Mesenchymal stem cell (in vitro differentiated cells and primary cell): ENCODE data around the gene ONECUT1.

ENCODE experiments used
- DNase-seq: peaks from one replicate; pipeline ENCODE4 v3.0.0-alpha.2; 2013
- H2AFZ ChIP-seq: one replicate; pipeline ENCODE4 v1.6.1; 2013; ENCODE audit warnings: low read depth, mild to moderate bottlenecking, control low read depth, inconsistent platforms, low read length, moderate library complexity
- H2AK5ac ChIP-seq: 2 replicates; pipeline ENCODE4 v1.6.1; 2013; ENCODE audit warnings: low read length, moderate library complexity, mild to moderate bottlenecking, inconsistent platforms; ENCODE audit not compliant: severe bottlenecking
- H2BK120ac ChIP-seq: one replicate; pipeline ENCODE4 v1.6.1; 2013; ENCODE audit warnings: low read depth, mild to moderate bottlenecking, inconsistent platforms, low read length, moderate library complexity
- H2BK12ac ChIP-seq, 2 experiments: one replicate each; pipeline ENCODE4 v1.6.1; 2013; ENCODE audit warnings: inconsistent platforms in 2 of 2, low read length in 2 of 2, mild to moderate bottlenecking in 2 of 2, moderate library complexity in 2 of 2, control low read depth in 1 of 2
- H2BK15ac ChIP-seq: one replicate; pipeline ENCODE4 v1.6.1; 2013; ENCODE audit warnings: mild to moderate bottlenecking, low read depth, inconsistent platforms; ENCODE audit not compliant: poor library complexity, severe bottlenecking
- H2BK5ac ChIP-seq: 2 replicates; pipeline ENCODE4 v1.6.1; 2013; ENCODE audit warnings: low read depth, mild to moderate bottlenecking, low read length, control low read depth, inconsistent platforms; ENCODE audit not compliant: poor library complexity, severe bottlenecking
- H3K14ac ChIP-seq, 2 experiments: one replicate each; pipeline ENCODE4 v1.6.1; 2013; ENCODE audit warnings: inconsistent platforms in 2 of 2, low read length in 2 of 2, control low read depth in 1 of 2, mild to moderate bottlenecking in 1 of 2, moderate library complexity in 1 of 2
- H3K18ac ChIP-seq, 2 experiments: one replicate each; pipeline ENCODE4 v1.6.1; 2013; ENCODE audit warnings: inconsistent platforms in 2 of 2, low read length in 2 of 2, control low read depth in 1 of 2, low read depth in 1 of 2, mild to moderate bottlenecking in 1 of 2
- H3K23ac ChIP-seq, 2 experiments: one replicate each; pipeline ENCODE4 v1.6.1; 2013; ENCODE audit warnings: inconsistent platforms in 2 of 2, low read length in 2 of 2, mild to moderate bottlenecking in 2 of 2, moderate library complexity in 2 of 2, control low read depth in 1 of 2
- H3K27ac ChIP-seq: 2 replicates; pipeline ENCODE4 v1.5.1; 2013; ENCODE audit warnings: mild to moderate bottlenecking, moderate library complexity, low read length, control low read depth, inconsistent platforms; ENCODE audit not compliant: poor library complexity, severe bottlenecking
- H3K27me3 ChIP-seq, 2 experiments: 2 replicates each; pipeline versions ENCODE4 v1.6.1 to v1.7.0; 2013; ENCODE audit warnings: low read length in 2 of 2, mild to moderate bottlenecking in 2 of 2, moderate library complexity in 2 of 2, control low read depth in 1 of 2, inconsistent platforms in 1 of 2; ENCODE audit not compliant: control insufficient read depth in 1 of 2, insufficient read depth in 1 of 2
- H3K36me3 ChIP-seq, 2 experiments: 2 replicates each; pipeline versions ENCODE4 v1.6.1 to v1.7.0; 2013; ENCODE audit warnings: low read length in 2 of 2, control low read depth in 1 of 2, inconsistent platforms in 1 of 2, low read depth in 1 of 2, mild to moderate bottlenecking in 1 of 2; ENCODE audit not compliant: insufficient read depth in 2 of 2, control insufficient read depth in 1 of 2
- H3K4ac ChIP-seq, 2 experiments: one replicate each; pipeline ENCODE4 v1.6.1; 2013; ENCODE audit warnings: inconsistent platforms in 2 of 2, low read length in 2 of 2, mild to moderate bottlenecking in 2 of 2, moderate library complexity in 2 of 2, control low read depth in 1 of 2, low read depth in 1 of 2
- H3K4me1 ChIP-seq: 2 replicates; pipeline ENCODE4 v1.6.1; 2013; ENCODE audit warnings: low read depth, low read length, control low read depth; ENCODE audit not compliant: control insufficient read depth, insufficient read depth
- H3K4me2 ChIP-seq: 2 replicates; pipeline ENCODE4 v1.6.1; 2013; ENCODE audit warnings: low read length, mild to moderate bottlenecking, inconsistent platforms; ENCODE audit not compliant: poor library complexity, severe bottlenecking
- H3K4me3 ChIP-seq, 2 experiments: 2 replicates each; pipeline versions ENCODE4 v1.5.1 to v1.7.0; 2013; ENCODE audit warnings: low read length in 2 of 2, mild to moderate bottlenecking in 2 of 2, control low read depth in 1 of 2, low read depth in 1 of 2; ENCODE audit not compliant: insufficient read depth in 1 of 2
- H3K79me1 ChIP-seq: replicated peaks from 2 replicates; pipeline ENCODE4 v1.6.1; 2013; ENCODE audit warnings: mild to moderate bottlenecking, control low read depth, low read length, inconsistent platforms; ENCODE audit not compliant: poor library complexity, severe bottlenecking
- H3K9ac ChIP-seq: 2 replicates; pipeline ENCODE4 v1.7.0; 2013; ENCODE audit warnings: mild to moderate bottlenecking, low read length, moderate library complexity
- H3K9me3 ChIP-seq: 2 replicates; pipeline ENCODE4 v1.7.0; 2013; ENCODE audit warnings: mild to moderate bottlenecking, low read length; ENCODE audit not compliant: control insufficient read depth
- H4K8ac ChIP-seq: one replicate; pipeline ENCODE4 v1.6.1; 2013; ENCODE audit warnings: inconsistent platforms, mild to moderate bottlenecking, low read length, moderate library complexity
- H4K91ac ChIP-seq: one replicate; pipeline ENCODE4 v1.6.1; 2013; ENCODE audit warnings: mild to moderate bottlenecking, low read length, inconsistent platforms
- WGBS: methylation state at CpG from one replicate; pipeline ENCODE4 v1.1.7; 2013; ENCODE audit warnings: mixed read lengths; 5-methylcytosine and 5-hydroxymethylcytosine counted together

Gene ONECUT1

DNA sequence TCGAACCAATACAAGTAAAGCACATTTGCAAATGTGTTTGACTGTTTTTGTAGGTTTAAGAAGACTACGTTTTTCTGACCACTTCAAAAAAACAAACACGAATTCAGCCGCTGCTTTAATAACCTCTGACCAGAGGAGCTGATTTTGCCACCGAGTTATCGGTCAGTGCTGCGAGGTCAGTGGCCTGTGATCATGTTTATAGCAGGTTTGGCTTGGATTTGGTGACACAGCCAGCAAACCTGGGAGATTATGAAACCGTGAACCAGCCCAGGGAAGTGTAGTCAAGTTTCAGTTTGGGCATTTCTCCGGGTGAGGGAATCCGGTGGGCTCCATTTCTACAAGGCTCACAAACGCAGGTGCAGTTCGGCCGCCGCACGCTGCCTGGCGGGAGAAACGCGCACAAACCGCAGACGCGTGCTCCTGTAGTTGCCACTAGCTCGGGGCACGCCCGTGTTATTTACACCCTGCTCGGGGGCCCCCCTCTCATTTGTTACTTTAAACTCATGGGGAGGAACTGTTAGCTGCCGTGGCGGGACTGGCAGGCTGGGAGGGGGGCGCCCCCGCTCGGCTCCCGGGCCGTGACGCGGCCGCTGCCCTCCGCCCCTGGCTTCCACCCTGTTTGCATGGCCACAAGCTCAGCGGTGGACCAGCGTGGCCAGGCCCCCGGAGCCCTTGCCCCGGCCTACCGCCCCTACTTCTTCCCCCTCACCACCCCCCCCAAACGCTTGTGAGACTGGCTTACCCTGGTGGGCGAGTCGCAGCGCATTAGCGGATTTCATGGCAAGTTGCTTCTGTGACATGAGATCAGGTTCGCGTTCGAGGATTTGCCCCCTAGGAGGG, 13.6 kb upstream of the ONECUT1 start:
- Histone ChIP-seq H3K4me2 (peak overlapping the region; percentile 64), H2BK15ac (no peak overlapping the region)
- 3% methylated on average over 34 of the region's 49 CpGs for WGBS

DNA sequence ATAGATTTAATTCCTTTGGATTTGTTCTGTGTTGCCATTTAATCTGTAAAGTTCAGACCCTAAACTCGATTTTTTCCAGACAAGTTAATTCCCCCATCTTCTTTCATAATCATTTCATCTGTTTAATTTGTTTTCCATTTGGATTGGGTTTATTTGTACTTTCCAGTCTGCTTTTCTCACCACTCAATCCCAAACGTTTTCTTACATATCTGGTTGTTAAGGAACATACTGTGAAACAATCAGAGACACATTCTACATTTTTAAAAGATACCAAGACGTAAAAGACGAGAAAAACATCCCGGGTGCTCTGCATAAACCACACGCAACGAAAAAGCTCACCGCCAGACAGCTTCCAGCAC, 13.0 kb upstream of the ONECUT1 start:
- Histone ChIP-seq H2AK5ac (no peak overlapping the region), H3K14ac (no peak overlapping the region), H3K27ac (no peak overlapping the region), H3K18ac (no peak overlapping the region), H3K36me3 (peaks cover 0 to 9% of the 10 kb centered on the region in 2 experiments), H2AFZ (no peak overlapping the region), H2BK12ac (no peak overlapping the region), H3K23ac (no peak overlapping the region), H2BK5ac (no peak overlapping the region), H3K9me3 (peaks cover 3% of the 10 kb centered on the region), H3K4me3 (no peak overlapping the region), H4K8ac (no peak overlapping the region), H2BK15ac (no peak overlapping the region), H3K27me3 (peaks cover 80 to 98% of the 10 kb centered on the region in 2 experiments), H4K91ac (no peak overlapping the region), H3K79me1 (no peaks in the 10 kb centered on the region), H3K4ac (no peak overlapping the region), H3K4me2 (no peak overlapping the region), H3K9ac (no peak overlapping the region), H2BK120ac (no peak overlapping the region), H3K4me1 (peaks cover 23% of the 10 kb centered on the region)
- 2% methylated on average over 7 of the region's 8 CpGs for WGBS
- no peak for DNase-seq

More for the DNA sequence above, 13.6 kb upstream of the ONECUT1 start:
- Histone ChIP-seq H3K4me1 (peaks cover 18% of the 10 kb centered on the region), H3K9ac (no peak overlapping the region), H3K79me1 (no peaks in the 10 kb centered on the region), H3K14ac (no peak overlapping the region), H2AK5ac (no peak overlapping the region), H3K4me3 (peak overlapping the region; percentile 28 to 47), H3K18ac (no peak overlapping the region), H2BK120ac (no peak overlapping the region), H2BK5ac (no peak overlapping the region), H3K27me3 (peaks cover 74 to 98% of the 10 kb centered on the region in 2 experiments), H2AFZ (peak overlapping the region; percentile 31), H3K9me3 (peaks cover 3% of the 10 kb centered on the region), H3K23ac (no peak overlapping the region), H4K91ac (no peak overlapping the region), H3K36me3 (peaks cover 0 to 9% of the 10 kb centered on the region in 2 experiments), H3K4ac (no peak overlapping the region), H4K8ac (no peak overlapping the region), H2BK12ac (no peak overlapping the region), H3K27ac (no peak overlapping the region)
- no peak for DNase-seq

DNA sequence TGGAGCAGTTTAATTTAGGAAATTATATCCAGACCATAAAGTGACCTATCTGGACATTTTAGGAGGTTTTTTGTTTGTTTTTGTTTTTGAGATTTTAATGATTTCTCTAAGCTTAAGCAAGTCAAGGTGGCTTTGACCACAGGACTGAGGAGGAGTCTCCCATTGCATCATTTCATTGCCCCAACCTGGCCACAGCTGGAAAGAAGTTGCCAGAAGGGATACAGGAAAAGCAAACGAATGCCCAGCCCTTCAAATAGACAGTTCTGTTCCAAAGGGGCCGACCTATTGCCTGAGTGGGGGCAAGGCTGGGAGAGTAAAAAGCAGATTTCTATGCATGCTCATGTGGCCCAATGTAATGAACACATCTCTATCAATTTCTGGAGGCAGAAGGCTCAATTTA, 12.0 kb upstream of the ONECUT1 start:
- H4K8ac ChIP-seq = no peak overlapping the region
- H3K27ac ChIP-seq = no peak overlapping the region
- H3K4me1 ChIP-seq = peaks cover 25% of the 10 kb centered on the region
- H3K14ac ChIP-seq = no peak overlapping the region
- no peak overlapping the region for H2BK5ac ChIP-seq
- no peak overlapping the region for H2AFZ ChIP-seq
- no peak overlapping the region for H2BK12ac ChIP-seq
- no peak overlapping the region for H3K18ac ChIP-seq
- no peak overlapping the region for H3K4ac ChIP-seq
- H3K9ac ChIP-seq = no peak overlapping the region
- H3K9me3 ChIP-seq = peaks cover 3% of the 10 kb centered on the region
- no peak overlapping the region for H3K4me3 ChIP-seq
- no peak for DNase-seq
- H2BK15ac ChIP-seq = no peak overlapping the region
- no peak overlapping the region for H3K4me2 ChIP-seq
- no peak overlapping the region for H3K23ac ChIP-seq
- peaks cover 90 to 98% of the 10 kb centered on the region in 2 experiments for H3K27me3 ChIP-seq
- H3K36me3 ChIP-seq = peaks cover 0 to 9% of the 10 kb centered on the region in 2 experiments
- no peak overlapping the region for H2AK5ac ChIP-seq
- H4K91ac ChIP-seq = no peak overlapping the region
- H2BK120ac ChIP-seq = no peak overlapping the region
- 59% methylated on average over 2 of the region's 2 CpGs for WGBS
- H3K79me1 ChIP-seq = no peaks in the 10 kb centered on the region

DNA sequence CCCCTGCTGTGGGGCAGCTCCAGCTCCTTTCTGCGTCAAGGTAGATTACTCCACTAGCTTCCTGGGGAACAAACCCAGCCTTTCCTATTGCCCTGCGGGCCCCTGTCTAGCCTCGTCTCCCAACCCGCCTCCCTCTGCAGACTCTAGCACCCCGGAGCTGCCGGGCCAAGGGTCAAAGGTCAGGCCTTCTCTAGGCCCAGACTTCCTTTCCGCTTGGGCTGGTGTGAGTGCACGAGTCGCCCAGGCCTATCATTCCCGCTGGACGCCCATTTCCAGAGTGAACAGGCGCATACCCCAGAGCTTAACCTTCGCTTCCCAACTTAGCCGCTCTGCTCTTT, 11.6 kb upstream of the ONECUT1 start:
- Histone ChIP-seq H3K79me1 (no peaks in the 10 kb centered on the region), H2AFZ (no peak overlapping the region), H3K14ac (no peak overlapping the region), H3K9ac (no peak overlapping the region), H3K27me3 (peaks cover 94 to 98% of the 10 kb centered on the region in 2 experiments), H2BK12ac (no peak overlapping the region), H3K4me1 (peaks cover 25% of the 10 kb centered on the region), H3K27ac (no peak overlapping the region), H4K91ac (no peak overlapping the region), H2BK15ac (no peak overlapping the region), H3K4me3 (no peak overlapping the region), H3K18ac (no peak overlapping the region), H2BK5ac (peak overlapping the region; percentile 12), H3K36me3 (peaks cover 0 to 9% of the 10 kb centered on the region in 2 experiments), H3K4me2 (no peak overlapping the region), H4K8ac (no peak overlapping the region), H2AK5ac (no peak overlapping the region), H2BK120ac (no peak overlapping the region), H3K23ac (no peak overlapping the region), H3K9me3 (peaks cover 3% of the 10 kb centered on the region), H3K4ac (no peak overlapping the region)
- DNase-seq = no peak
- 71% methylated on average over 13 of the region's 14 CpGs for WGBS
